Embryonic facial prominence (tissue), 1 donor: Measurements from ENCODE around the gene DNMT3B.
"Not testable (repeated sequence)": the region's sequence is repeated elsewhere in the genome, so short reads cannot be mapped to it uniquely, and the experiment has no call there.

Experiments
- DNase-seq: peaks from one replicate; pipeline ENCODE4 v3.0.0-alpha.2; 2016; ENCODE audit errors: extremely low spot score

Gene DNMT3B

DNA sequence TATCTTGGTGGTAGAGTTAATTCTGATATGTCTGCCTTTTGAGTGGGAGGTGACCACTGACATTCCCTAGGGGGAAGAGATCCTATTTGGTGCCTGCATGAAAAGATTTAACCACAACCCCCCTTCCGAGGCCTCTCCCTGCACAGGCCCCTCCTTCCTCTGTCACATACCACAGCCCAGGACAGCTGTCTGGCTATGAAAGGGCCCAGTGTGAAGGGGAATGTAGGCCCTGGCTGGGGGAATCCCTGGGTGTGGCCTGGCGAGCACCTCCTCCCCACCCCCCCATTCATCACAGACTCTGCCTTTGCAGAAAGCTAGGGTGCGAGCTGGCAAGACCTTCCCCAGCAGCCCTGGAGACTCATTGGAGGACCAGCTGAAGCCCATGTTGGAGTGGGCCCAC, 30.1 kb downstream of the DNMT3B start:
- DNase-seq = no peak

DNA sequence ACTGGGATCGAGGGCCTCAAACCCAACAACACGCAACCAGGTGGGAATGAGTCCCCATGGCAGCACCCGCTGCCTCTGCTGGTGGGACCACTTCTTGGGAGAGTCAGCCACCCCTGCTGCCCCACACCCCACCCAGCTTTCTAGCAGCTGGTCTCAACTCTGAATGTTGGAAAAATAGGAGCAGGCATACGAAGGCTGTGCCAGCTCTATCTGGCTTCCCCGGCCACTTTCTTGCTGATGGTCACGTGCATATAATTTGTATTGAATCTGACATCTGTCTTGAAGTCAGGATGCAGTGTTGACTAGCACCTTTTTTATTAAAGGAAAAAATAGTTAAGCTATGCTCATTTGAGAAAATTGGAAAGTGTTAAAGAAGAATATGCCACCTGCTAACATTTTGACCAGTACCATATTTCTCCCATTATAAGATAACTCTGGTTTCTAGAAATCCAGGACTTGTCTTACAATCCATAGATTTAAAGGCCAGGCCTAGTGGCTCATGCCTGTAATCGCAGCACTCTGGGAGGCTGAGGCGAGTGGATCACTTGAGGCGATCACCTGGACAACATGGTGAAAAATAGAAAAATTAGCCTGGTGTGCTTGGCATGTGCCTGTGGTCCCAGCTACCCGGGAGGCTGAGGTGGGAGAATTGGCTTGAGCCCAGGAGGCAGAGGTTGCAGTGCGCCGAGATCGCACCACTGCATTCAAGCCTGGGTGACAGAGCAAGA, 30.7 kb downstream of the DNMT3B start:
- DNase-seq = no peak

DNA sequence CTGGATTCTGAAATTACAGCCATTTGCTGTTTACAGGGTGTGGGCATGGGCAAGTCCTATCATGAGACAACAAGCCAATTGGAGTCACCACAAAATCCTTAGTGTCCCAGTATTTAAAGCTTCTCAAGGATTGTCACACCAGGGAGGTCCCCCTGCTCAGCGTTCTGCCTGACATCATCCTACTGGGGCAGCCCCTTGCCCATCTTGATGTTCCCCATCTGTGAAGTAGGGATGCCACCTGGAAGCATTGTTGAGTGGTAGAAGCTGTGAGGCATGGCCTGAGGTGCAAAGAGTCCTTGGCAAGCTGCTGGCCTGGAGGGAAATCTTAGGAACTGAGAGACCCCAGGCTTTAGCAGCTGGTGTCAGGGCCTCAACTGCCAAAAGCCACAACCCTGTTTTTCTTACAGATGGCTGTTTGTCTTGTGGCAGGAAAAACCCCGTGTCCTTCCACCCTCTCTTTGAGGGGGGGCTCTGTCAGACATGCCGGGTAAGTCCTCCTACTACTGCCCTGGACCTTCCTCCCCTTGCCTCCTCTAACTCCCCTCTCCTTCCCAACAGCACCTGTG, 34.3 kb downstream of the DNMT3B start:
- no peak for DNase-seq

DNA sequence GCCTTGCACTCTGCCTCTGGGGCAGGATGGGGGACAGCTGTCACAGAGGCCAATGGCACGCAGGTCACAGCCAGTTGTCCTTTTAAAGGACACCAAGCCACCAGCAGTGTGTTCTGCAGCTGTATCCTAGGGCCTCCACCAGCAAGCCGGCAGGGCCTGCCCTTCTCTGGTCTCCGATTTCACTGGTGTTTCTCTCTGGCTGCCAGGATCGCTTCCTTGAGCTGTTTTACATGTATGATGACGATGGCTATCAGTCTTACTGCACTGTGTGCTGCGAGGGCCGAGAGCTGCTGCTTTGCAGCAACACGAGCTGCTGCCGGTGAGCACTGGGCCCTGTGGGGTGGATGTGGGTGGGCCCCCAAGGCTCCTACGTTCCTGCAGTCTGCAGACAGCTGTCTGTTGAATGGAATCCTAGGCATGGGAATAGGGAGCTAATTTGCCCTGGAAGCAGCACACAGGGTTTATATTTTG, 34.8 kb downstream of the DNMT3B start:
- no peak for DNase-seq

DNA sequence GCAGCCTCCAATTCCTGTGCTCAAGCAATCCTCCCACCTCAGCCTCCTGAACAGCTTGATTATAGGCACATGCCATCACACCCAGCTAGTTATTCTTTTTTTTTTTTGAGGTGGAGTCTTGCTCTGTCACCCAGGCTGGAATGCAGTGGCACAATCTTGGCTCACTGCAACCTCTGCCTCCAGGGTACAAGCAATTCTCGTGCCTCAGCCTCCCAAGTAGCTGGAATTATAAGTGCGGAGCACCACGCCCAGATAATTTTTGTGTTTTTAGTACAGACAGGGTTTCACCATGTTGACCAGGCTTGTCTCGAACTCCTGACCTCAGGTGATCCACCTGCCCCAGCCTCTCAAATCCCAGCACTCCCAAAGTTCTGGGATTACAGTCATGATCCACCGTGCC, 35.4 kb downstream of the DNMT3B start:
- DNase-seq = not testable (repeated sequence)

DNA sequence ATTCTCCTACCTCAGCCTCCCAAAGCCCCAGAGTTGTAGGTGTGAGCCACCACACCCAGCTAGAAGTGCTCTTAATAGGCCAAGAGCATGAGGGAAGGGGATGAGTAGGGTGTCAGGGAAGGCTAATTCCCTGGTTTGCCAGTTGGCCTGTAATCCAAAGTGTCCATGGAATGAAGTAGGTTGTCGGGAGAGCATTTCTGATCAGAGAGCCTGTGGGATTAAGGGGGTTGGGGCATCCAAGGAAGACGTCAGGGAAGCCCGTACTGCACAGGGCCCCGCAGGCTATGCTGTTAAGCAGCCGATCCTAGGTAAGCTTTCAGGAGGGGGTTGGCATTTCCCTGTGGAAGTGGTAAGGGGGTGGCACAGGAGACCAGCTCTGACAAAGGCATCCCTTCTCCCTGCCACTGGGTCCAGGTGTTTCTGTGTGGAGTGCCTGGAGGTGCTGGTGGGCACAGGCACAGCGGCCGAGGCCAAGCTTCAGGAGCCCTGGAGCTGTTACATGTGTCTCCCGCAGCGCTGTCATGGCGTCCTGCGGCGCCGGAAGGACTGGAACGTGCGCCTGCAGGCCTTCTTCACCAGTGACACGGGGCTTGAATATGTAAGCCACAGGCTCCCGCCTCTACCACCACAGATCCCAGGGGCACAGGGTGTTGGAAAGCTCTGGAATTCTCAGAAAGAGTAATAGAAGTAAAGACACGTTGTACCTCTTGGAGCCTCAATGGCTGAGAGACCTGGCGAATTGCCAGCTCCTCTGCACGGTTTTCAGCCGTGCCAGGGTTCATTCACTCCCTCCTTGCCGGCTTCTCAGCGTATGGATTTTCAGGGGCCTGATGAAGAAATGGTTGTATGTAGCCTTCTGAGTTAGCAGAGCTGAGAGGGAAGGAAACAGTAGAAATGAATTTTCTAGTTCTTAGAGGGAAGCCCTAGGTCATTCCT, 36.1 kb downstream of the DNMT3B start:
- DNase-seq = no peak

DNA sequence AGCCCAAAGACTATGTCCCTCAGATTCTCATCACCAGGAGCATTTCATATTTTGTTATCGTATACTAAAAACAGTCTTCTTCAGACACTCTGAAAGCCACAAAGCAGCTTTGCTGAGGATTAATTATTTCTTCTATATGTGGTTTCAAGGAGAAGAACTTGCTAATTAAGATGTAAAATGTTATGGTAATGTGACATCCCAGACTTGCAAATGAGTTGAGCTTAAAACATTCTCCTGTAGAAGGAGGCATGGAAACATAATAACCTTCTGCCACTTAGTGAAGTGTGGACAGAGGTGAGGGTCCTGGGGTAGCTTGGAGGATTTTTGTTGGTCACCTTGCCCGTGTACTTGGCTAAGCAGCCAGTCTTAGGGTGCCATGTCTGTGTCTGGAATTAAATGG, 40.9 kb downstream of the DNMT3B start:
- DNase-seq = no peak

DNA sequence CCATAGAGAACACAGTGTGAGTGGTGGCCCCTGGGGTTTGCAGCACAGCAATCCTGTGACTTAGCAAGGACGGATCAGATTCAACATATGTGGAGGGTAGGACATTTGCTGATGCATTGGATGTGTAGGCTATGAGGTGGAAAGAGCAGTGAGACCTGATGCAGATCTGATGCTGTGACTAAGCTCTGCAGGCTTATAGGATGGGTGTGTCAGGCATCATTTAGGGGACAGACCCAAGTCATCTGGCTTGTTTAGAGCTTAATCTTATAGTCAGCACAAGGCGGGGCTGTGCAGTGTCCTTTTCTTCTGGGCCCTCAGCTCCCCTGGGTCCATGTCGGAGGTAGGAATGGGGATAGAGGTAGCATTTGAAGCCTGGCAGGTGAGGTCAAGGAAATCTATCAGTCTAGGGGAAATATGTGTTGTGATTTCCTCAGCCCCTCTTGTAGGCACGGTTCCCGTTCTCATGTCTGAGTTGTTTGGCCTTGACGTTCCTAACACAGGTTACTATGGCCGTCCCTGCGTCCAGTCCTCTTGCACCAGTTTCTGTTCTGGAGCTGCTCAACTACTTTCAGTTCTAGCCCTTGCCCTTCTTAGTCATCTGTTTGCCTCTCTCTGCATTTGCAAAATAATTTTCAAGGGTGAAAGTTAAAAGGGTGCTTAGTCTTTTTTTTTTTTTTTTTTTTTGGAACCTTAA, 42.0 kb downstream of the DNMT3B start:
- no peak for DNase-seq

DNA sequence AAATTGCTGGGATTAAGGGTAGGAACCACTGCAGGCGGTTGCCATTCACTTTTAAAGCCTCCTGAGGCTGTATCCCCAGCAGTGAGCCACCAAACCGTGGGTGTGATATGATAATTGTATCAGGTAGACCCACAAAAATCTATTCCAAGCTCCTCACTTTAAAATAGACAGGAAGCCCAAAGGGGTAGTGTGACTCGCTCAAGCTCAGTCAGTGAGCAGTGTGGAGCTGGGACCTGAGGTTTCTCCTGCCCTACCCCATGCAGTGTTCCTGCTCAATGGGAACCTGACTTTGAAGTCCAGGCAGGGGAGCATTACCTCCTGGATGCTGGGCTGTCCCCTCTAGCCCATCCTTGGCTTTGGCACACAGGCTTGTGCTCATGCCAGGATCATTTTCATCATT, 42.6 kb downstream of the DNMT3B start:
- DNase-seq = no peak

DNA sequence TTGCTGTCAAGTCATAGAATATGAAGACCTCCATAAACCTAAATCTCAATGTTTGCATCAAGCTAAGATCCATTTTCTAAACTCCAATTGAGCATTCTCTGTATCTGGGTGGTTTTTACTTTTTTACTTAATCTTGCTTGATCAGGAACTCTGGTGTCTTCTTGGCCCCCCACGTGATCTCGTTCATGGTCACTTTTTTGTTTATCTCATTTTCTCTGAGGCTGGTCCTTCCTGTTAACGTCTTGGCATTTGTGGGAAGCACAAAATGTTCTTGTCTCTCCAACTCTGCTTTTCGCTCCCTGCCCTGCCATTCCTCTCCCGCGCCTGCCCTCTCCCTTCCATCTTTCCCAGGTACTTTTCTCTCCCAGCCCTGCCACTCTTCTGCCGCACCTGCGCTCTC, 43.5 kb downstream of the DNMT3B start:
- DNase-seq = no peak

DNA sequence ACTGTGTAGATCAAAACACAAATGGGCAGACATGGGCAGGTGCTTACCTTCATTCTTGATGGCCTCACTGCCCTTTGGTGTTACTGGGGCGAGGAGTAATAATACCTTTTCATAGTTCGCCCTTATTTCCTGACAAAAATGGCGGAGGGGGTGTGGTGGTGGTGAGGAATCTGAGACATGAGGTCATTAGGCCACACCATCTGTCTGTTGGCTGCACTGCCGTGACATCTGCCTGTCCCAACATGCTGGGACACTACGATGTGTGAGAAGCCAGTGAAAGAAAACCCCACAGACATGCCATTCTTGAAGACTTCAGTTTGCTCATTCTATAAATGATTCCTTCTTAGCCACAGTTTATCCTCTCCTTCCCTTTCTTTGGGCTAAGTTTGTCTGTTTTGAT, 44.2 kb downstream of the DNMT3B start:
- no peak for DNase-seq

DNA sequence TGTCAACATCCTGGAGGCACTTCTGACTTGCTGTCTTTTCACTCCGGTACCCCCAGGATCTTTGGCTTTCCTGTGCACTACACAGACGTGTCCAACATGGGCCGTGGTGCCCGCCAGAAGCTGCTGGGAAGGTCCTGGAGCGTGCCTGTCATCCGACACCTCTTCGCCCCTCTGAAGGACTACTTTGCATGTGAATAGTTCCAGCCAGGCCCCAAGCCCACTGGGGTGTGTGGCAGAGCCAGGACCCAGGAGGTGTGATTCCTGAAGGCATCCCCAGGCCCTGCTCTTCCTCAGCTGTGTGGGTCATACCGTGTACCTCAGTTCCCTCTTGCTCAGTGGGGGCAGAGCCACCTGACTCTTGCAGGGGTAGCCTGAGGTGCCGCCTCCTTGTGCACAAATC, 45.5 kb downstream of the DNMT3B start:
- no peak for DNase-seq

DNA sequence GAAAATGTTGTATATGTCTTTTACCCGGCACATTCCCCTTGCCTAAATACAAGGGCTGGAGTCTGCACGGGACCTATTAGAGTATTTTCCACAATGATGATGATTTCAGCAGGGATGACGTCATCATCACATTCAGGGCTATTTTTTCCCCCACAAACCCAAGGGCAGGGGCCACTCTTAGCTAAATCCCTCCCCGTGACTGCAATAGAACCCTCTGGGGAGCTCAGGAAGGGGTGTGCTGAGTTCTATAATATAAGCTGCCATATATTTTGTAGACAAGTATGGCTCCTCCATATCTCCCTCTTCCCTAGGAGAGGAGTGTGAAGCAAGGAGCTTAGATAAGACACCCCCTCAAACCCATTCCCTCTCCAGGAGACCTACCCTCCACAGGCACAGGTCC, 46.3 kb downstream of the DNMT3B start:
- DNase-seq = no peak

DNA sequence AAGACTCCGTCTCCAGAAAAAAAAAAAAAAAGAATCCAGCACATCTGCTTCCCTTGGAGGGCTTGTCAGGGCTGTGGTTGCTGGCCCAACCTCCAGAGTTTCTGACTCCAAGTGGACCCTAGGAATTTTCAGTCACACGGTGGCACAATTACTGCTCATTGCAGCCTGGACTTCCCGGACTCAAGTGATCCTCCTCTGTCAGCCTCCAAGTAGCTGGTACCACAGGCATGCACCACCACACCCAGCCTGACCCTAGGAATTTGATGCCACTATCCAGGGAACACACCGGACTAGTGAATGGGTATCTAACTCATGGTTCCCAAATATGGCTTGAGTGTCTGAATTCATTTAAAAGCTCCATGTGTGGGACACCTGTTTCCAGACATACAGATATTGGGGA, 47.7 kb downstream of the DNMT3B start:
- no peak for DNase-seq

DNA sequence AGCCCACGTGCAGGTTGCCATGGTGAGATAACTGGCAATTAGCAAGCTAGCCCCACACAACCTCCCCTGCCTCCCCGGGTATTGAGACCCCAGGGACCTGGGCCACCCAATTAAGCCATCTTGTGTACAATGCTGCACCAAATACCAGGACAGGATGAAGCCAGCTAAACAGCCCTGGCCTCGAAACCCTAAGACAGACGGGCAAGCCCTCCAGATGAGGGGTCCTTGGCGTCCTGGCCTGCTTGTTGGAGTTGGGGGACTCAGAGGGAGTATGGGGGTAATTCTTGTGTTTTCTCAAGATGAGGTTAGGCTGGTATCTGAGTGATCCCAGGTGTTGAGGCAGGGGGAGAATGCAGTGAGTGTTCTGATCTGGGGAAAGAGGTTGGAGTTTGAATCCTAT, 48.8 kb downstream of the DNMT3B start:
- DNase-seq = no peak

DNA sequence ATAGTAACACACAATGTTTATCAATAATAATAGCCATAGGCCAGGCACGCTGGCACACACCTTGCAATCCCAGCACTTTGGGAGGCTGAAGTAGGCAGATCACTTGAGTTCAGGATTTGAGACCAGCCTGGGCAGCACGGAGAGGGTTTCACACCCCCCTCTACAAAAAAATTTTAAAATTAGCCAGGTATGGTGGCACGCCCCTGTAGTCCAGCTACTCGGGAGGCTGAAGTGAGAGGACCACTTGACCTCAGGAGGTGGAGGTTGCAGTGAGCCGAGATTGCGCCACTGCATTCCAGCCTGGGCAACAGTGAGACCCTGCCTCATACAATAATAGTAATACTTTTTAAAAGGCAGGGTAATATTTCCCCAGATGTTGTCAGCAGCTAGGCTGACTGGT, 49.7 kb downstream of the DNMT3B start:
- DNase-seq = no peak

DNA sequence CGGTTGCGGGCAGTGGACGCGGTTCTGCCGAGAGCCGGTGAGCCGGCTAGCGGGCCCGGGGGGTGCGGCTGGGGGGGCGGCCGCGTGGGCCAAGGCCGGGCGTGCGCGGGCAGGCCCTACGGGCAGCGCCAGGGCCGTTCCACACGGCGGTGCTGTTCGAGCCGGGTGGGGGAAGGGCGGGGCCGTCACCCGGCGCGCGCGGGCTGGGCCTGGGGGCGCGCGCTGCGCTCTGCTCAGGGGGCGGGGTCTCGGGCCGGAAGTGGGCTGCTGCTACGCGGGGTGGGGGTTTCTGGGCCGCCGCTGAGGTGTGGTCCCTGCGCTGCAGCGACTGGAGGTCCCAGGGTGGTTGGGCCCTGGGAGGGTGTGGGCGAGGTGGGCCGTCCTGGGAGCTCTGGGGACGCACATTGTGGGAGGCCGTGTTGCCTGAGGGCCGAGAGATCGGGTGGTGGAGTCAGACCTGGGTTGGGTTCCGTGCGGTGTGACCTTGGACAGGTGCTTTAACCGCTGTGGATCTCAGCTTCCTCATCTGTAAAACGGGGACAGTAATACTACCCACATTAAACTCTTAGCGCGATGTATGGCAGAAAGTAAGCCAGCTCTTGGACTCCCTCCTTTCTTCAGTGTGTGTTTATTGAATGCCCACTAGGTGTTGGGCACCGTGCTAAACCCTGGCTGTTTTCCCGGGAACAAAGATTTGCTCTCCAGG, 58.0 kb downstream of the DNMT3B start:
- DNase-seq = peak; percentile 53

DNA sequence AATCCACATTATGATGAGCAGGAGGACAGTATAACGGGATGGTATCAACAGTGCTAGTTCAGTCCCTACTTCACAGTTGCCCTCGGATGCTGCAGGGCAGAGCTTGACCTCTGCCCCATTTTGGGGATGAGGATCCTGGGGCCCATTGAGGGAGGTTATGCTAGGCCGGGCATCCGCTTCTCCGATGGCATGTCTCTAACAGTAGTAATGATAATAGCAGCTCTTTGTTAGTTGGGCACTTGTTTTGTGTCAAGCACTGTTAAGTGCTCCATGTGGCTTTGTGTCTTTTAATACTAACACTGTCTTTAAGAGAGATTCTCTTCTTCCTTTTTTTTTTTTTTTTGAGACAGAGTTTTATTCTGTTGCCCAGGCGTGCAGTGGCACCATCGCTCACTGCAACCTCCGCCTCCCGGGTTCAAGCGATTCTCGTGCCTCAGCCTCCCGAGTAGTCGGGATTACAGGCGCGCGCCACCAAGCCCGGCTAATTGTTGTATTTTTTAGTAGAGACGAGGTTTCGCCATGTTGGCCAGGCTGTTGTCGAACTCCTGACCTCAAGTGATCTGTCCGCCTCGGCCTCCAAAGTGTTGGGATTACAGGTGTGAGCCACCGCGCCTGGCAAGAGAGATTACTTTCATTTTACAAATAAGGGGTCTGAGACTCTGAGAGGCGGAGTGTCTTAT, 58.7 kb downstream of the DNMT3B start:
- no peak for DNase-seq

DNA sequence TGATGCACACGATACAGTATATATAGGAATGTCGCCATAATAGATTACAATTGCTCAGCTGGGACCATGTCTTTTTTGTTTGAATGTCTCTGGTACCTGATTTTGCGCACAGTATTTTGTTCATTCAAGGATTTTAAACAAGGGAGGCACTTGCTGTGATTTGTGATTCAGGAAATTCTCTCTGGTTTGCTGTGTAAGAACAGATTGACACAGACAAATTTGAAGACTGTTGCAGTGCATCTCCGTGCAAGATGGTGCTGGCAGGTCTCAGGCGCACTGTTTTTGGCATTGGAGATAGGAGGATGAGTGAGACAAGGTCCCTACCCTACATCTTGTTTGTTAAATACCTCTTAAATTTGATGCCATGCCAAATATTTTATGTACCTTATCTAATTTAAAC, 60.0 kb downstream of the DNMT3B start:
- no peak for DNase-seq

DNA sequence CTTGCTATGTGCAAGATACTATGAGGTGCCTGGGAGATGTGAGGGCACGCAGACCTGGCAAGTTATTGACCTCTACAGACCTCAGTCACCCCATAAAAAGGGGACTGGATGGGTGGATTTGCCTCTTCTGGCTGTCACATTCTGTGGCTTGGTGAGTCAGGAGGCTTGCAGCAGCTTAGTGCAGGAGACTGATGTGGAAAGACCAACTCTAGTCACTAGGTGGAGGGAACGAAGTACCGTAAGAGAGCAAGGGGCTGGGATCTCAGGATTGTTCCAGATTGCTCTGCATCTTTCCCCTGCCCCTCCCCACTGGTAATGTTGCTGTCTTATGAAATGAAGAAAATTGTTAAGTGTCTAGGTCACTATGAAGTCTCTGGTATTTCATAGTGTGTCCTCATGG, 60.9 kb downstream of the DNMT3B start:
- DNase-seq = no peak
